GM18502 (cell line): ENCODE data around the gene CHGA.

Experiments used
- ATAC-seq: cut with Tn5 transposase; IDR thresholded peaks from one replicate; pipeline ENCODE4 v1.9.1; 2021; ENCODE audit warnings: mild to moderate bottlenecking; ENCODE audit not compliant: unreplicated experiment, poor library complexity

The CHGA gene

DNA sequence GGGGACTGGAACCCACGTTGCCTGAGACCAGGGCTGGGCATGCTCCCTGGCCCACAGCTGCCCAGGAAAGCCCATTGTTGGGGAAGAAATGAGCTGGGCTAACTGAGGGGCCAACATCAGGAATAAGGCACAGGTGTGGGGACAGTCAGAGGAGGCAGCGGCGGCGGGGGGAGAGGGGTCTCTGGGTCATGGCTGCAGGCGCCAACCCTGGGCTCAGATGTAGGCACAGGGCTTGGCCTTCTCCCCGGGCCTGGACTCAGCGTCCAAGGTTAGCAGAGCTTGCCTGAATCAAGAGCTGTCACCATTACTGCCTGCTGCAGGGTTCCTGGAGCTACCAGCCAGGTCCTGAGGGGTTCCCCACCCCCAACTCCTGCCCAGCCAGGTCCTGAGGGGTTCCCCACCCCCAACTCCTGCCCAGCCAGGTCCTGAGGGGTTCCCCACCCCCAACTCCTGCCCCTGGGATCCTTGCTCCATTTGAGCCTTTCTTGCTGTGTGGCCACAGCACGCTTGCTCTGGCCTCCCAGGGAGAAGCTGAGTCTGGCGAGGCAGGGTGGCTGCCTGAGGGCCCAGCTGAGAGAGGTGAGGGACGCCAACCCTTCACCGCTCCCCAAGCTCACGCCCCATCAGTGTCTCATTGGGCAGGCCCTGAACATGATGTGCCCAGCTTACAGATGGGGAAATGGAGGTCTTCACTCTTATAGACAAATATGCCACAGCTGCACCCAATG is 6.2 kb downstream of the CHGA start:
- no peak for ATAC-seq

DNA sequence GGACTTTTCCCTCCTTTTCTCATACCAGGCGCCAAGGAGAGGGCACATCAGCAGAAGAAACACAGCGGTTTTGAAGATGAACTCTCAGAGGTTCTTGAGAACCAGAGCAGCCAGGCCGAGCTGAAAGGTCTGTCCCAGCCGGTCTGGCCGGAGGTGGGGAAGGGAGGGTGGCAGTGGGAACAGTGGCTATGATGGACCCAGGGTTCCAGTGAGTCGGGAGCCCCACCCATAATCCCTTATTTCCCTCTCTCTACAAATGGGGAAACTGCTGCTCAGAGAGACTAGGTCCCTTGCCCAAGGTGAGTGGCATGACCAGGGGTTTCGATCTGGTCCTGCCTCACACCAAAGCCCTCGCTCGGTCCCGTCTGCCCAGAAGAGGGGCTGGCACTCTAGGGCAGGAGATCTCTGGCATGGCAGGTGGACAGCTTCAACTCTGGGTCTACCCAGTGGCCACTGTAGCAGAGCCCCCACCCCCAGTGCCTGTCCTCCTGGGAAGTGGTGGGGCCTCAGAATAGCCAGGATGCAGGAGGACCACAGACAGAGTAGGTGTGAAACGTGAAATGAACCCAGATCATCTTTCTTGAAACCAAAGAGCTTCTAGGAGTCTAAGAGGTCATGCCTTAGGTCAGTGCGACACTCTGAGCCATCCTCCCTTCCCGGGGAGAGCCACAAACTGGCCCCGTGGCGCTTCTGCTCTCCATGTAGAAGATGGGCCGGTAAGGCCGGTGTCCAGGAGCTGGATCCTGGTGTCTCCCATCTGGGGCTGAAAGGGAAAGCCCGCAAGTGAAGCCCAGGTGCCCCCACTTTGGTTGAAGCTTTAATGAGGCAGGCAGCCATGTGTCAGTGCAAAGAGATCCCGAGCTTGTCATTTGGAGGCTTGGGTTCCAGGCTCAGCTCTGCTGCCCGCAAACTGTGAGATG is 7.0 kb downstream of the CHGA start:
- no peak for ATAC-seq

DNA sequence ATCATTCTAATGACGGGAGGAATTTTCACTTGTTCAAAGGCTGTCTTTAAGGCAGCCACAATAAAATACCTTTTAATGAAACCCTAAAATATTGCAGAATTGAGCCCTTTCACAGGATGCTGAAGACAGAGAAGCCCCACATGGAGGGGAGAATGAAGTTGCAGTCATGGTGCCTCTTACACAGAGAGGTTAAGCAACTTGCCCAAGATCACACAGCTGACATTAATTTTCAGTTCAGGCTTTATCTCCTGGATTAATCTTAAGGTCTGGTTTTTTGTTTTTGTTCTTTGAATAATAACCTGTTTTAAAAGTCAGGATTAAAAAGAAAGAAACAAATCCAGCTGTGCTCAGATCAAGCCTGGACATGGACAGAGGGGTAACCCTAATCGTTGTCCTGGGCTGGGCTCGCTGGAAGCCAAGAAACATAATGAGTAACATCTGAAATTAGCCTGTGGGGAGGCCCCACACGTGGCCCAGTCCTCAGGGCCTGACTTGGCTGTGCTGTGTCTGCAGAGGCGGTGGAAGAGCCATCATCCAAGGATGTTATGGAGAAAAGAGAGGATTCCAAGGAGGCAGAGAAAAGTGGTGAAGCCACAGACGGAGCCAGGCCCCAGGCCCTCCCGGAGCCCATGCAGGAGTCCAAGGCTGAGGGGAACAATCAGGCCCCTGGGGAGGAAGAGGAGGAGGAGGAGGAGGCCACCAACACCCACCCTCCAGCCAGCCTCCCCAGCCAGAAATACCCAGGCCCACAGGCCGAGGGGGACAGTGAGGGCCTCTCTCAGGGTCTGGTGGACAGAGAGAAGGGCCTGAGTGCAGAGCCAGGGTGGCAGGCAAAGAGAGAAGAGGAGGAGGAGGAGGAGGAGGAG is 8.0 kb downstream of the CHGA start:
- no peak for ATAC-seq

DNA sequence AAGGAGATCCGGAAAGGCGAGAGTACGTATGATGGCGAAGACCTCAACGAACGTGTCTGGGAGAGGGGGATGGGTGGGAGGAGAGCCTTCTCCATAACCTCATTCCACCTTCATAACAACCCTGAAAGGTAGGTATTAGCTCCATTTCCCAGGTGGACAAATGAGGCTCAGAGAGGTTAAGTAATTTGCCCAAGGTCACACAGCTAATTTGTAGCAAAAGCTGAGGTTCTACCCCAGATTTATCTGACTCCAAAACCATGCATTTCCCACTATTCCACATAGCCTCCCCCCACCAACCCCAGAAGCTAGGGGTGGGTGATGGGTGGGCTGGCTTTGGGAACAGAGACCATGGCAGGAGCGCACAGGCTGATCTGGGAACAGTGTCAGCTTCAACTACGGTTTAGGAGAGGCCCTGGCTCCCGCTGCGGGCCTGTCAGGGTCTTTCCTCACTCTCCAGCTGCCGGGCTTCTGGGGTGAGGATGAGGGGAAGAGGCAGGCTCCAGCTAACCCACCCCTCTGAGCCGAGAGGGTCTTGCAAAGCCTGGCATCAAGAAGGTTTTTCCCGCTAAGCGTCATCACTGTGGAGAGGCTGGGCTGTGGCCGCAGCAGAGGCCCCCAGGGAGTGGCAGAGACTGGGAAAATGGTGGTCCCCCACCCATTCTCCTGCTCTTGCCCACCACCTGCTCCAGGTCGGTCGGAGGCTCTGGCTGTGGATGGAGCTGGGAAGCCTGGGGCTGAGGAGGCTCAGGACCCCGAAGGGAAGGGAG is 8.9 kb downstream of the CHGA start:
- no peak for ATAC-seq

DNA sequence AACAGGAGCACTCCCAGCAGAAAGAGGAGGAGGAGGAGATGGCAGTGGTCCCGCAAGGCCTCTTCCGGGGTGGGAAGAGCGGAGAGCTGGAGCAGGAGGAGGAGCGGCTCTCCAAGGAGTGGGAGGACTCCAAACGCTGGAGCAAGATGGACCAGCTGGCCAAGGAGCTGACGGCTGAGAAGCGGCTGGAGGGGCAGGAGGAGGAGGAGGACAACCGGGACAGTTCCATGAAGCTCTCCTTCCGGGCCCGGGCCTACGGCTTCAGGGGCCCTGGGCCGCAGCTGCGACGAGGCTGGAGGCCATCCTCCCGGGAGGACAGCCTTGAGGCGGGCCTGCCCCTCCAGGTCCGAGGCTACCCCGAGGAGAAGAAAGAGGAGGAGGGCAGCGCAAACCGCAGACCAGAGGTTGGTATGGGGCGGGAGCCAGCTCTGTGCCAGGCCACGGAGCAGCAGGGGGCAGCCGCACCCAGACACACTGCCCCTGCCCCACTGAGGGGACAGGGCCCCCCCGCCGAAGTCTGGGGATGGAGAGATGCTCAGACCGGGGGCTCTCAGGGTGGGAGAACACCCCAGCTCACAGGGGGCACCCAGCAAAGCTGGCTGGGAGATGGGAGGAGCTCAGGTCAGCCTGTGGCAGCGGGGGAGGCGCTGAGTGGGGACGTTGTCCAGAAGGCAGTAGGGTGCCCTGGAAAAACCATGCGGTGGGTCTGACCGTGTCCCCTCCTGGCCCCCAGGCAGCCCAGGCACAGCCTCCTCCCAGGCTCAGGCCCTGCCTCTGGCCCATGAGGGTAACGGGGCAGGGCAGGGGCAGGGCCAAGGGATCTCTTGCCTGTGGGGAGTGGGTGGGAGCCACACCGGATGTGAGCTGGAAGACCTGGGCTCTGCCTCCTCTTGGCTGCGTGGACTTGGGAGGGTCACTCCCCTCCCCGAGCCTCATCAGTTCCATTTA is 9.8 kb downstream of the CHGA start:
- no peak for ATAC-seq

DNA sequence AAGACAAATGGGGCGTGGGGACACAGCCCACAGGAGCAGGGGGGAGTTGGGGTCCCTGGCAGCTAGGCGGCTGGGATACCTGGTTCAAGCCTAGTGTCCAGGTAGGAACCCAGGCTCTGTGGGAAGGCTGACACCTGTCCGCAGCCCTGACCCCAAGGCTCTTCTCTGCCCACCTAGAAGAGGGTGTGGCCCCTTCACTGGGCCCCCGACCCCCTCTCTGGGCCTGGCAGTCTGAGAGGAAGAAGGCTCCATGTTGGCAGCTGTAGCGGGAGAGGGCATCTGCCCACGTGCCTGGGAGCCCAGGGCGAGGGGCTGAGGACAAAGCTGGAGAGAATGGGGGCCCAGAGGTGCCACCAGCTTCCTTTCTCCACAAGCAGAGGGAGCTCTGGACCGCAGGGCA is 10.5 kb downstream of the CHGA start:
- ATAC-seq: no peak

DNA sequence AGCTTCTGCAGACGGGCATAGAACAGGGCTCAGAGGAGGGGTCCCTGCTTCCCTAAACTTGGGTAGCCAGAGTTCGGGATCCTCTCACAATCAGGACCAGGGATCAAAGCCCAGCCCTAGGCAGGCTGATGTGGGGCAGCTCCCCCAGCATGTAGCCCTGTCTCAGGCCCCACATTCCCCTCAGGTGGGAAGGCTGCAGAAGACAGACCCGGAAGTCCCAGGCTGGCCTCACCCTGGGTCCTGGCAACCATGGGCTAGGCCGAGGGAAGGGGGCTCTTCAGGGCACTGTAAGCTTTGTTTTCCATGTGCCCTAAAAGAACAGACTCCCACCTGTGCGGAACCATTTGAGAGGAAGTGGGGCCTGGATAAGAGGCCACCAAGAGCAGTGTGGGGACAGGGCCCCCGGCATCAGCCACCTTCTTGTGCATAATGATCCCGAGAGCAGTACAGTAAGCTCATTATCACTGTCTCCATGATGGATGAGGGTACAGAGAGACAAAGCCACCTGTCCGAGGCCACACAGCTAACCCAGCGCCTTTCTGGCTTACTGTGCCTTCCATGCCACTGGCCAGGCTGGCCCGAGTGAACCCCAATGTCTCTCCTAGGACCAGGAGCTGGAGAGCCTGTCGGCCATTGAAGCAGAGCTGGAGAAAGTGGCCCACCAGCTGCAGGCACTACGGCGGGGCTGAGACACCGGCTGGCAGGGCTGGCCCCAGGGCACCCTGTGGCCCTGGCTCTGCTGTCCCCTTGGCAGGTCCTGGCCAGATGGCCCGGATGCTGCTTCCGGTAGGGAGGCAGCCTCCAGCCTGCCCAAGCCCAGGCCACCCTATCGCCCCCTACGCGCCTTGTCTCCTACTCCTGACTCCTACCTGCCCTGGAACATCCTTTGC is 11.5 kb downstream of the CHGA start:
- no peak for ATAC-seq

DNA sequence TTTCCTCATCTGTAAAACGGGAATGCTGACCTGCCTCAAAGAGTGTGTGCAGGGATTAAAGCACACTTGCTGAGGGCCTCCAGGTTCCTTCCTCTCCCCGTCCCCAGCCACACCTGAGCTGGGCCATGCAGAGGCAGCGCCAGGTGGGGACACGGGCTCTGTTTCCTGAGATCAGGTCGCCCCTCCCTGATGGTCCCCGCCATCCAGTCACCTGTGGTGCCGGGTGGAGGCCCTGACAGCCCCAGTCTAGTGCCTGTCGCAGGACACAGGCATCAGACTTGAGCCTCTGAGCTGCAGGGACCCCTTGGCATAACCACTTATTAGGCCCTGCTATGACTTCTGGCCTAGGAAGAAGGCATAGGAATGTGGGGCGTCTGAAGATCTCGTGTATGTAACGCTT is 12.5 kb downstream of the CHGA start:
- no peak for ATAC-seq

DNA sequence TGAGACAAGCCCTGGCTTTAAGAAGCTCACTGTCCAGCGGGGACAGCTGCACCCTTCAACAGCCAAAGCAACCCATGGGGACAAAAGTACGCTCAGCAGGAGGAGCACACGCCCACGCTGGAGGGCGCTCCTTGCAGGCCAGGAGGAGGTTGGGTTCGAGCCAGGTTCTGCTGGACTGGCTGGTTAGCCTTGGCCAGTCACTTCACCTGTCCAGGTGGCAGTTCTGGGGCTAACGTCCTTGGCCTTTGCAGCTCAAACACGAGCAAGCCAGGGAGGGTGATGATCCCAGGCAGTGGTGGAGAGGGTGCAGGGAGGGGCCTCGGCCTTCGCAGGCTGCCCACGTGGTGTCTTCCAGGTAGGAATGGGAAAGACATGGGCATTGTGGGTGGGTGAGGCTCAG is 13.1 kb downstream of the CHGA start:
- no peak for ATAC-seq

DNA sequence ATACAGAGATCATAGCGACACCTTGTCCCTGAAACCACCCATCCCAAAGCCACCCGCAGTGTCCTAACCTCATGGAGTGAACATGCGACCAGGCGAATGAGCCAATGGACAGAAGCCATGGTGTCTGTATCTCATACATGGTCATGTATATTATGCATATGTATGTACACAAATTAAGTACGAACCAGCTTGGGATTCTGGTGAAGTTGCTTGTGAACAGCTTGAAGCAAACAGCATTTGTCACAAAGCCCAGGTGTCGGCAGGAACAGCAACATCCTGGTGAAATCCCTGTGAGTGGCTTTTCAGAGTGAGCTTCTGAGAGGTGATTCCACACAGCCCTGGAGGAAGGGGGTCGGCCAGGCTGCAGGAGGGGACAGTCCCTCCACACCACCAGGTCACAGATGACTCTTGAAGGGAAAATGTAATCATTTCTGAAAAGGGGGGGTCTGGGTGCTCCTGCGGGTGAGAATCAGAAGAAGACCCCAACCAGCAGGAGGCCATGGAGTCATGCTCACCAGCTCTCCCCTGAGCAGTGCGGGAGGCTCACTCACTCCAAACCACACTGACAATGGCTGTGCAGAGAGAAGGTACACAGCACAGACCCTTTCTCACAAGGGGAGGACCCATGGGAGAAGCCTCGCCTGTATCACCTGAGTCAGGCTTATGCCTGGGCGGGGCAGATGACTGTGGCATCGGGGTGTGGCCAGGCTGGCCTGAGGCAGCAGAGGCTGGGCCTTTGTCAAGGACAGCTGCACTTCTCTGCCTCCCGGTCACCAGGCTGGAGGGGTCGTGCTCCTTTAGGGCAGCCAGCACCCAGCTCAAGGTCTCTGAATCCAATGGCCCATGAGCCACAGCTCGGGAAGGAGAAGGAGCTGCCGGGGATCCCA is 14.3 kb downstream of the CHGA start:
- ATAC-seq: no peak

DNA sequence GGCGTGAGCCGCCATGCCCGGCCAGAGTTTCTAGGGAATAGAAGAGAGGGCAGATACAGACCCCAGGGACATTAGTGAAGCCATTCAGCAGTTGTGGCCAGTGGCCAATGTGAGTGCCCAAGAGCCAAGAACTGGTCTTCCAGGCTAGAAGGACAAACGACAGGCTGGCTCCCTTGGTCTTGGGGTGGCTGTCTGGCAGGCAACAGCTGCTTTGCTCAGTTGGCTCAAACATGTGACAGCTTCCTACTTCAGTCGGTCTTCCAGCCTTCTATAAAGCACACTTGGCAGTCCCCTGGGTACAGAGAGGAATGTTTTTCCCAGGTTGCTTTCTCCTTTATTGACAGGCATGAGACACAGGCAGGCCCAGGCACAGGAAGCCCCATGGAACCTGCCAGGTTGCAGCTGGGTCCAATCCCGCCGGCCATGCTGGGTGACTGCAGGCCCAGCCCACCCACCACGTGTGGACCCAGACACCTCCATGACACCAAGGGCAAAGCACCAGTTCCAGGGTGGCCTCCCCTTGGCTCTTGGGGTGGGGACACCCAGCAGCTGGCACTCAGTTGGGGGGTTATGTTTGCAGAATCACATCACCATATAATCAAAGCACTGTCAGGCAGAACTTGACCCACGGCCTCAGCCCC is 15.4 kb downstream of the CHGA start:
- no peak for ATAC-seq

DNA sequence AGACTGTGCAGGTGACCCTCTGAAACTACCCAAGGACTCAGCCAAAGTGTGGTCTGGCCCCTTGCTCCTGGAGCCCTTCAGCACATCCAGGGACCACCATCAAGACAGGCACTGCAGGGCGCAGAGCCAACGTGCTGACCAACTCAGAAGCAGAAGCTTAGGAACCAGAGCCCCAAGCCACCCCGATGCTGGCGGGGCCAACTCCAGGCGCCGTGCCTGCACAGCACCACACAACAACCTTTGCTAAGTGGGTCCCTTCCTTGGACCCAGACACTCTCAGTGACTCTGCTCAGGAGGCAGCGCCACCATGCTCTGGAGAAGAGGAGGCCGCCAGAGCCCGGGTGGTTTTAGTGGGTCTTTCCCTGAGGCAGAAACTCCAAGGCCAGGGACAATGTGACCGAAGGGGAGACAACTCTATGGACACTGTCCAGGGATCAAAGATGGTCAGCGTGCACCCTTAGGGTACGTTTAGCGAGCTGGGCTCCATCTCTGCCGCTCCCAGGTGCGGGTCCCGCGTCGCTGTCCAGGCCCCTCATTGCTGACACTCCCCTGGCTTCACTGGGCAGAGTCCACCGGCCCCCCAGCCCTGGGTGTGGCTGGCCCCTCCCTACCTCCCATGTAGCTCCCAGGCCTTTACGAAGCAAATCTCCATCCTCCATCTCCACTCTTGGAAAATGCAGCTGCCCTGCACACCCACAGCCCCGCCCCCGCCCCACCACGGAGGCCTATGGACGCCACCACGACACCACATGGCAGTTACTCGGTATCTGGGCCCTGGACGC is 16.1 kb downstream of the CHGA start:
- ATAC-seq: no peak

DNA sequence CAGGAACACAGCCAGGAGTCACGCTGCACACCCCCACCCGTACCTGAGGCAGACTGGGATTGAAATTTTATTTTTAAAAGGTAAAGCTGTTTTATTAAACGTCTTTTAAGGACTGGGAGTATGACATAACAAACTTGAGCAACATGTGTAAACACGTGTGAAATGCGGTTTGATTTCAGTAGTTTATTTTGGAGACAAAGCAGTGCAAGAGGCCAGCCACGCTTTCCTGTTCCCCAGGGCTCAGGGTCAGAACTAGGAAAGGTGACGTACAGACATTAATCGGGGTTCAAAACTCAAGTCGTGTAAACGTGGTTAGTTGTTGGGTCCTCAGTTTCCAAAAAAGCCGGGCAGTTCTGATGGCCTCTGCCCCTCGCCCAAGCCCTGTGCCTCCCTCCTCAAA is 16.7 kb downstream of the CHGA start:
- ATAC-seq: no peak

DNA sequence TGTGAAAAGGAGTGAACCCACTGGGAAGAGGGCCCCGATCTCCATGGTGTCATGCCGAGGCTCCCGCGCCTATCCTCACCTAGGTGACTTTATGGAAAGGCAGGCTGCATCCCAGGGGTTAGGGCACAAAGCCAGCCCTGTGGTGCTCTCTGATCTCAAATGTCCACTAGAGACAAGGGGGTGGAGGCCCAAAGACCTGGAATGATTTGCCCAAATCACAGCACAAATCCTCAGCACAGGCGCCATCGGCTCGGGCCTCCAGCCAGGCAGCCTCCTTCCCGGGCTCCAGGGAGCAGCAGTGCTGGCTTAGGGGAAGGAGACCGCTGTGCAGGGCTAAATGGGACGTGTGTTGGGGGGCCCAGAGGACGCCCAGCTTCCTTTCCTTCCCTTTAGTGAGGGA is 17.6 kb downstream of the CHGA start:
- no peak for ATAC-seq

DNA sequence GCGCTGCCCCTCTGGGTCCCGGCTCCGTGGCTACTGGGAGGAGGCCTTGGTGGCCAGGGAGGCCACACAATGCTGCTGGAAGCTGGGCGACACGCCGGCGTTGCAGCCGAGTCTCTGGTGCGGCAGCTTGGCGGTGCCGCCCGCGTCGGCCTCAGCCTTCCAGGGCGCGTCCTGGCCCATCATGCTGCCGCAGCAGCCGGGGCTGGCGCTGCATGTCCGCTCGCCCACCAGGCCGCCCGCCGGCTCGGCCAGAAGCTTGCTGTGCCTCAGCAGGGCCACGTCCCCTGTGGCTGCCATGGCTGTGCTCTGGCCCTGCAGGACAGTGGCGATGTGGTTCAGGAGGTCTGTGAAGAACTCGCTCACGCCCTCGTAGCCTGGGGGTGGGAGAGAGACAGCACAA is 18.6 kb downstream of the CHGA start:
- ATAC-seq: no peak

DNA sequence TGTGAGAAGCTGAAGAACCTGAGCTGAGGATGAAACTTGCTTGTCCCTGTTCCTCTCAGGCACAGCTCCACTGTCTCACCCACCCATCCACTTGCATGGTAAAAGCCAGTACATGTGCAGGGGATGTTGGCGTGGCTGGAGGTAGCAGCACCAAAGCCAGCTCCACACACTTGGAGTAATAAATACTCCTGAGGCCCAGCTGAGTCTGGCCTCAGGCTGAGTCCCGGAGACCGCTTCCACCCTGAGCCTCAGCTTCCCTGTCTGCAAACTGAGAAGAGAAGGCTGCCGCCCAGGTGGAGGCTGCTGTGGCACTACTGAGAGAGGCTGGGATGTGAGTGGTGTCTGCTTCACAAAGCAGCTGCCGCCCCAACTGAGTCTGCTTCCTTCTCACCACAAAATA is 19.2 kb downstream of the CHGA start:
- no peak for ATAC-seq
